ENCODE measurements around the gene CFAP300.
A peak's percentile ranks its signal among the peaks of the same experiment; 100 is the strongest.

The CFAP300 gene

GRCh38 chr11:102071497-102072472 lies 24.5 kb downstream of the CFAP300 start:
- DNase-seq (ENCODE audit: low read depth in 2 of 2), result no peak

- no peak for DNase-seq (ENCODE audit: low read depth in 2 of 2)
These were observed 26.0 kb downstream of the CFAP300 start for GRCh38 chr11:102073253-102073652.

GRCh38 chr11:102079625-102080024 lies 32.4 kb downstream of the CFAP300 start:
- DNase-seq (ENCODE audit: low read depth in 2 of 2), result no peak

- DNase-seq (ENCODE audit: low read depth in 2 of 2), result no peak
These were observed 34.1 kb downstream of the CFAP300 start for GRCh38 chr11:102081313-102081712.

- no peak for DNase-seq (ENCODE audit: low read depth in 2 of 2)
These were observed 38.8 kb downstream of the CFAP300 start for GRCh38 chr11:102085864-102086551.

GRCh38 chr11:102097186-102097585 lies 49.9 kb downstream of the CFAP300 start:
- DNase-seq (ENCODE audit: low read depth in 2 of 2), result no peak

GRCh38 chr11:102099755-102100154 lies 52.5 kb downstream of the CFAP300 start:
- DNase-seq (ENCODE audit: low read depth in 2 of 2), result no peak

- no peak for DNase-seq (ENCODE audit: low read depth in 2 of 2)
These were observed 61.6 kb downstream of the CFAP300 start for GRCh38 chr11:102108734-102109440.

- DNase-seq (ENCODE audit: low read depth in 2 of 2), result peak; percentile 47 to 65
These were observed 62.9 kb downstream of the CFAP300 start, which contains the start of gene YAP1 for GRCh38 chr11:102109896-102110760. Gene YAP1, plus strand, starts transcription at chr11:102110447. Its CDS starts 402 bp downstream, at chr11:102110849.

- DNase-seq (ENCODE audit: low read depth in 2 of 2), result no peak
These were observed 63.4 kb downstream of the CFAP300 start for GRCh38 chr11:102110761-102111010.

GRCh38 chr11:102111011-102111786 lies 64.0 kb downstream of the CFAP300 start:
- DNase-seq (ENCODE audit: low read depth in 2 of 2), result no peak

GRCh38 chr11:102111787-102112508 lies 64.7 kb downstream of the CFAP300 start:
- DNase-seq (ENCODE audit: low read depth in 2 of 2), result no peak

- no peak for DNase-seq (ENCODE audit: low read depth in 2 of 2)
These were observed 65.2 kb downstream of the CFAP300 start for GRCh38 chr11:102112509-102112821.

- DNase-seq (ENCODE audit: low read depth in 2 of 2), result no peak
These were observed 66.8 kb downstream of the CFAP300 start for GRCh38 chr11:102114032-102114431.

- DNase-seq (ENCODE audit: low read depth in 2 of 2), result no peak
These were observed 68.3 kb downstream of the CFAP300 start for GRCh38 chr11:102115557-102115956.

GRCh38 chr11:102116453-102117205 lies 69.4 kb downstream of the CFAP300 start:
- no peak for DNase-seq (ENCODE audit: low read depth in 2 of 2)

- no peak for DNase-seq (ENCODE audit: low read depth in 2 of 2)
These were observed 70.4 kb downstream of the CFAP300 start for GRCh38 chr11:102117472-102118113.

GRCh38 chr11:102118937-102119336 lies 71.7 kb downstream of the CFAP300 start:
- no peak for DNase-seq (ENCODE audit: low read depth in 2 of 2)

- no peak for DNase-seq (ENCODE audit: low read depth in 2 of 2)
These were observed 72.8 kb downstream of the CFAP300 start for GRCh38 chr11:102119997-102120396.
